ENCODE data around the gene PGM2L1. TPM values are rescaled to one million over a fixed set of nuclear protein-coding genes. Genes with fewer than 3 reads are reported as not detected.

Gene PGM2L1
- total and polyA plus RNA-seq, 2 of the 13 experiments (the other 11 are each of a cell fraction or from before 2014, with no cell fraction given) = 0.57 to 1.2 TPM

DNA sequence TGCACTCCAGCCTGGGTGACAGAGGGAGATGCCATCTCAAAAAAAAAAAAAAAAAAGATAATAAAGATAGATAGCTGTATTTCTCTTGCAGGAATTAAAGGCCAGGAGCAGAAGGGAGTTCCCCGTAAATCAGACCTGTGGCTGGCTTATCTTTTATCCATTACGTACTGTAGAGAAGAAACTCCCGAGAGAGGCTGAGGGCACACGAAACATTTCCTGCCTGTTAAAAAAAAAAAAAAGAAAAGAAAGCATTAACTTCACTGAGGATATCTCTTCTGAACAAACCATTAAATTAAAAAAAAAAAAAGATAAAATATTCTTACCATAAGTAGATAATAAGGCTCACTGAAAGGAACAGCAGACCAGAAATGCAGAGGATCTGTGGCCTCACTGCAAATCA, 109.3 kb downstream of the PGM2L1 start:
- no TSS peak for BruUV-seq (replicated peaks)
- no peak overlapping the region for H3K9ac ChIP-seq (ENCODE audit: insufficient read depth, low read depth, low read length)
- no peak overlapping the region for H3K4me3 ChIP-seq (replicated peaks in 1 of 3; ENCODE audit: insufficient read depth in 1 of 3, low read depth in 2 of 3, low read length in 3 of 3)
- H3K9me3 ChIP-seq (ENCODE audit: low read length) = no peaks in the 10 kb centered on the region
- DNase-seq (ENCODE audit: low spot score) (no peak), ATAC-seq (no peak), FAIRE-seq (no peak)
- no peaks in the 10 kb centered on the region for H3K4me1 ChIP-seq (ENCODE audit: insufficient read depth, low read length)
- H3K4me2 ChIP-seq (ENCODE audit: low read depth, low read length) = no peak overlapping the region
- H3K27me3 ChIP-seq (ENCODE audit: control insufficient read depth in 1 of 2, insufficient read depth in 2 of 2, low read length in 2 of 2) = no peaks in the 10 kb centered on the region
- intact Hi-C loops (cut with micrococcal nuclease; ENCODE audit: unreplicated experiment) = no loop called here
- POLR2A ChIA-PET = no interaction called here
- CTCF ChIA-PET (ENCODE audit: low intra/inter-chr PET ratio, low total read pairs) = no interaction called here
- H3K27ac ChIP-seq (ENCODE audit: extremely low read length, insufficient read depth, low read length) = no peak overlapping the region
- H4K20me1 ChIP-seq (ENCODE audit: insufficient read depth, low read length) = no peaks in the 10 kb centered on the region
- 66% methylated on average over 4 of the region's 4 CpGs for WGBS (ENCODE audit: low lambda C conversion rate)
- H2AFZ ChIP-seq (ENCODE audit: low read length) = no peak overlapping the region
- H3K36me3 ChIP-seq (replicated peaks in 1 of 2; ENCODE audit: control insufficient read depth in 1 of 2, insufficient read depth in 2 of 2, low read length in 2 of 2) = no peaks in the 10 kb centered on the region
- H3K79me2 ChIP-seq (ENCODE audit: insufficient read depth, low read length) = no peaks in the 10 kb centered on the region
- no peak for TF ChIP-seq ZNF776 (CRISPR knock-in tag; IDR thresholded peaks at IDR 0.05)
- no peak for TF ChIP-seq ZNF224 (CRISPR knock-in tag; IDR thresholded peaks at IDR 0.05)
- TF ChIP-seq ISL2 (CRISPR knock-in tag; IDR thresholded peaks at IDR 0.05) = no peak
- no peak for TF ChIP-seq MAFF (IDR thresholded peaks at IDR 0.05; ENCODE audit: low read depth, low read length)
- TF ChIP-seq, protein P1, sequence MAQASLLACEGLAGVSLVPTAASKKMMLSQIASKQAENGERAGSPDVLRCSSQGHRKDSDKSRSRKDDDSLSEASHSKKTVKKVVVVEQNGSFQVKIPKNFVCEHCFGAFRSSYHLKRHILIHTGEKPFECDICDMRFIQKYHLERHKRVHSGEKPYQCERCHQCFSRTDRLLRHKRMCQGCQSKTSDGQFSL (CRISPR knock-in tag; IDR thresholded peaks at IDR 0.05) = no peak
- no peak for TF ChIP-seq ZNF598 (CRISPR knock-in tag; IDR thresholded peaks at IDR 0.05; ENCODE audit: borderline replicate concordance)
- no peak for TF ChIP-seq YEATS2 (CRISPR knock-in tag; IDR thresholded peaks at IDR 0.05; ENCODE audit: borderline replicate concordance)
- TF ChIP-seq ZNF562 (CRISPR knock-in tag; IDR thresholded peaks at IDR 0.05; ENCODE audit: borderline replicate concordance) = no peak
- TF ChIP-seq ZNF782 (CRISPR knock-in tag; IDR thresholded peaks at IDR 0.05; ENCODE audit: borderline replicate concordance) = no peak
- TF ChIP-seq ATAD3A (CRISPR knock-in tag; IDR thresholded peaks at IDR 0.05) = no peak
- TF ChIP-seq, protein P2, sequence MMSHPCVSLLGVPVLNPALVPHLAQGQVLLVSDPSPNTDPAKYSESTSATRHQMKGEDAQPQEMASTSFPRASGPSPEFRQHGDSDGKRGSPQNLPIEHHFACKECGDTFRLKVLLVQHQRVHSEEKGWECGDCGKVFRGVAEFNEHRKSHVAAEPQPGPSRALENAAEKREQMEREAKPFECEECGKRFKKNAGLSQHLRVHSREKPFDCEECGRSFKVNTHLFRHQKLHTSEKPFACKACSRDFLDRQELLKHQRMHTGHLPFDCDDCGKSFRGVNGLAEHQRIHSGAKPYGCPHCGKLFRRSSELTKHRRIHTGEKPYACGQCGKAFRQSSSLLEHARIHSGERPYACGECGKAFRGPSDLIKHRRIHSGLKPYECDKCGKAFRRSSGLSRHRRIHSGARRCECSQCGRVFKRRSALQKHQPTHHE (CRISPR knock-in tag; IDR thresholded peaks at IDR 0.05; ENCODE audit: borderline replicate concordance) = no peak
- TF ChIP-seq, protein P3, sequence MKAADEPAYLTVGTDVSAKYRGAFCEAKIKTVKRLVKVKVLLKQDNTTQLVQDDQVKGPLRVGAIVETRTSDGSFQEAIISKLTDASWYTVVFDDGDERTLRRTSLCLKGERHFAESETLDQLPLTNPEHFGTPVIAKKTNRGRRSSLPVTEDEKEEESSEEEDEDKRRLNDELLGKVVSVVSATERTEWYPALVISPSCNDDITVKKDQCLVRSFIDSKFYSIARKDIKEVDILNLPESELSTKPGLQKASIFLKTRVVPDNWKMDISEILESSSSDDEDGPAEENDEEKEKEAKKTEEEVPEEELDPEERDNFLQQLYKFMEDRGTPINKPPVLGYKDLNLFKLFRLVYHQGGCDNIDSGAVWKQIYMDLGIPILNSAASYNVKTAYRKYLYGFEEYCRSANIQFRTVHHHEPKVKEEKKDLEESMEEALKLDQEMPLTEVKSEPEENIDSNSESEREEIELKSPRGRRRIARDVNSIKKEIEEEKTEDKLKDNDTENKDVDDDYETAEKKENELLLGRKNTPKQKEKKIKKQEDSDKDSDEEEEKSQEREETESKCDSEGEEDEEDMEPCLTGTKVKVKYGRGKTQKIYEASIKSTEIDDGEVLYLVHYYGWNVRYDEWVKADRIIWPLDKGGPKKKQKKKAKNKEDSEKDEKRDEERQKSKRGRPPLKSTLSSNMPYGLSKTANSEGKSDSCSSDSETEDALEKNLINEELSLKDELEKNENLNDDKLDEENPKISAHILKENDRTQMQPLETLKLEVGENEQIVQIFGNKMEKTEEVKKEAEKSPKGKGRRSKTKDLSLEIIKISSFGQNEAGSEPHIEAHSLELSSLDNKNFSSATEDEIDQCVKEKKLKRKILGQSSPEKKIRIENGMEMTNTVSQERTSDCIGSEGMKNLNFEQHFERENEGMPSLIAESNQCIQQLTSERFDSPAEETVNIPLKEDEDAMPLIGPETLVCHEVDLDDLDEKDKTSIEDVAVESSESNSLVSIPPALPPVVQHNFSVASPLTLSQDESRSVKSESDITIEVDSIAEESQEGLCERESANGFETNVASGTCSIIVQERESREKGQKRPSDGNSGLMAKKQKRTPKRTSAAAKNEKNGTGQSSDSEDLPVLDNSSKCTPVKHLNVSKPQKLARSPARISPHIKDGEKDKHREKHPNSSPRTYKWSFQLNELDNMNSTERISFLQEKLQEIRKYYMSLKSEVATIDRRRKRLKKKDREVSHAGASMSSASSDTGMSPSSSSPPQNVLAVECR (CRISPR knock-in tag; IDR thresholded peaks at IDR 0.05; ENCODE audit: borderline replicate concordance) = no peak
- in situ Hi-C loops (cut with HindIII; ENCODE audit: extremely low pct_ligation_motif_present, low pct_unique_long_range_greater_than_20kb) = no loop called here
